ENCODE results near the gene DOHH. TPM values are rescaled to one million over a fixed set of nuclear protein-coding genes. Genes with fewer than 3 reads are reported as not detected.
"Not testable (repeated sequence)": the region's sequence is repeated elsewhere in the genome, so short reads cannot be mapped to it uniquely, and the experiment has no call there.

The DOHH gene
- total and polyA plus RNA-seq, 4 donors = 1.4 to 12.0 (median 9.2) TPM

DNA sequence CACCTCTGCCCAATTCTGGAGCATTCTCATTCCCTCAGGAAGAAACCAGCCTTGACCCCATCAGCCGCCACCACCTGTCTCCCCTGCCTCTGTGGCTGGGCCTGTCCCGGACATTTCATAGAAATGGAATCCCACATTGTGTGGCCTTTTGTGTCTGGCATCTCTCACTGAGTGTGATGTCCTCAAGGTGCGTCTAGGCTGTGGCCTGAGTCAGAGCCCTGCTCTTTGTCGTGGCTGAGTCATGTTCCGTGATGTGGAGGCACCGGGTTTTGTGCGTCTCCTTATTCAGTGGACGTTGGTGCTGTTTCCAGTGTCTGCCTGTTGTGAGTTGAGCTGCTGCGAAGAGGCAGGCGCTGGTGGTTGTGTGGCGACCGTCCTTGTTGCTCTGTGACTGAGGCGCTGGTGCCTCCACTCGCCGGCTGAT is 9.1 kb upstream of the DOHH start:
- WGBS = 93% methylated on average over 15 of the region's 15 CpGs
- H3K27ac ChIP-seq (ENCODE audit: low read depth in 1 of 2, low read length in 2 of 2) = no peak overlapping the region
- no peak overlapping the region for H3K4me3 ChIP-seq (ENCODE audit: low read depth in 1 of 3, low read length in 3 of 3)
- no peaks in the 10 kb centered on the region for H3K36me3 ChIP-seq (ENCODE audit: control insufficient read depth in 4 of 4, insufficient read depth in 3 of 4, low read depth in 1 of 4, low read length in 3 of 4)
- no peak for DNase-seq (ENCODE audit: low spot score)
- H3K9me3 ChIP-seq (ENCODE audit: control insufficient read depth in 4 of 4, low read length in 3 of 4) = no peaks in the 10 kb centered on the region
- H3K4me1 ChIP-seq (ENCODE audit: control insufficient read depth in 4 of 4, insufficient read depth in 4 of 4, low read length in 3 of 4) = peaks cover 19 to 77% (median 60%) of the 10 kb centered on the region in 4 donors
- TF ChIP-seq HNF4A (conservative IDR thresholded peaks at IDR 0.05) (no peak), SP1 (IDR thresholded peaks at IDR 0.05) (no peak), EGR1 (IDR thresholded peaks at IDR 0.05; ENCODE audit: low read depth in 2 of 2) (no peak), GABPA (IDR thresholded peaks at IDR 0.05 in 1 of 2, conservative IDR thresholded peaks at IDR 0.05 in 1 of 2) (no peak), JUND (IDR thresholded peaks at IDR 0.05) (no peak), RXRA (IDR thresholded peaks at IDR 0.05) (no peak), TAF1 (conservative IDR thresholded peaks at IDR 0.05) (no peak), NR2F2 (IDR thresholded peaks at IDR 0.05) (no peak), HNF4G (IDR thresholded peaks at IDR 0.05) (no peak)
- TF ChIP-seq, protein P1, sequence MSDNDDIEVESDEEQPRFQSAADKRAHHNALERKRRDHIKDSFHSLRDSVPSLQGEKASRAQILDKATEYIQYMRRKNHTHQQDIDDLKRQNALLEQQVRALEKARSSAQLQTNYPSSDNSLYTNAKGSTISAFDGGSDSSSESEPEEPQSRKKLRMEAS (IDR thresholded peaks at IDR 0.05) = no peak
- no peak overlapping the region for H3K9ac ChIP-seq (ENCODE audit: low read depth in 1 of 2, low read length in 2 of 2)
- H3K27me3 ChIP-seq (ENCODE audit: control insufficient read depth in 4 of 4, insufficient read depth in 4 of 4, low read length in 3 of 4) = no peaks in the 10 kb centered on the region

DNA sequence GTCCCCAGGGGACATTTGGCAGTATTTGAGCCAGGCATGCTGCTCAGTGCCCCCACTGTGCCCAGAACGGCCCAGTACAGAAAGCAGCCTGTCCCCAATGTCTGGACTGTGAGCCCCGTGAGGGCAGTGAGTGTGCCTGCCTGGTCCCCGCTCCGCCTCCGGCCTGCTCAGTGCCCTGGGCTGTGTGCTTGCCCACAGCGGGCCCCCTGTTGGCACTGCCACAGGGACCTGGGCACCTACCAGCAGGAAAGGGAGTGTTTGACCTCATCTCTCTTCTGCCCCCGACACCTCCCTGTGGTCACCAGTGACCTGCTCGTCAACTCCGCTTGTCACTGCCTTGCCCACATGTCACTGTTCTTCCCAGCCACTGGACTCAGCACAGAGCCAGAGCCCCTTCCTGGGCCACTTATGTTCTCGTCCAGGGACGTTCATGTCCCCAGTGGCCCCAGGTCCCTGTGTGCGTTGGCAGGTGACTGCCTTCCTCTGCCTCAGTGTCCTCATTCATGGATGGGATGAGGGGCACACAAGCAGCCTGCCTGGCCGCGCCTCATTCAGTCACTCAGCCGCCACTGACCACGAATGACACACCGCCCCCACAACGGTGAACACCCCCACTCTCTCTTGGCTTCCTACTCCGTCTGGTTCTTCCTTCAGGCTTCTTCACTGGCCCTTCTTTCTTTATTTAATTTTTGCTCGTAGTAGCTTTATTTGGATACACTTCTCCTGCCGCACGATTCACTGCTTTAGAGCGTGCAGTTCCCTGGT is 8.5 kb upstream of the DOHH start:
- TF ChIP-seq FOXA2 (IDR thresholded peaks at IDR 0.05) = no peak
- TF ChIP-seq RXRA (IDR thresholded peaks at IDR 0.05) = peak; percentile 14 to 28
- DNase-seq (ENCODE audit: low spot score) = no peak
- WGBS = 69% methylated on average over 23 of the region's 23 CpGs
- Histone ChIP-seq H3K36me3 (ENCODE audit: control insufficient read depth in 4 of 4, insufficient read depth in 3 of 4, low read depth in 1 of 4, low read length in 3 of 4) (no peaks in the 10 kb centered on the region), H3K27me3 (ENCODE audit: control insufficient read depth in 4 of 4, insufficient read depth in 4 of 4, low read length in 3 of 4) (no peaks in the 10 kb centered on the region), H3K4me3 (ENCODE audit: low read depth in 1 of 3, low read length in 3 of 3) (no peak overlapping the region), H3K9me3 (ENCODE audit: control insufficient read depth in 4 of 4, low read length in 3 of 4) (no peaks in the 10 kb centered on the region), H3K9ac (ENCODE audit: low read depth in 1 of 2, low read length in 2 of 2) (no peak overlapping the region), H3K27ac (ENCODE audit: low read depth in 1 of 2, low read length in 2 of 2) (peak overlapping the region; percentile 59 to 63), H3K4me1 (ENCODE audit: control insufficient read depth in 4 of 4, insufficient read depth in 4 of 4, low read length in 3 of 4) (peaks cover 19 to 75% (median 58%) of the 10 kb centered on the region in 4 donors)

DNA sequence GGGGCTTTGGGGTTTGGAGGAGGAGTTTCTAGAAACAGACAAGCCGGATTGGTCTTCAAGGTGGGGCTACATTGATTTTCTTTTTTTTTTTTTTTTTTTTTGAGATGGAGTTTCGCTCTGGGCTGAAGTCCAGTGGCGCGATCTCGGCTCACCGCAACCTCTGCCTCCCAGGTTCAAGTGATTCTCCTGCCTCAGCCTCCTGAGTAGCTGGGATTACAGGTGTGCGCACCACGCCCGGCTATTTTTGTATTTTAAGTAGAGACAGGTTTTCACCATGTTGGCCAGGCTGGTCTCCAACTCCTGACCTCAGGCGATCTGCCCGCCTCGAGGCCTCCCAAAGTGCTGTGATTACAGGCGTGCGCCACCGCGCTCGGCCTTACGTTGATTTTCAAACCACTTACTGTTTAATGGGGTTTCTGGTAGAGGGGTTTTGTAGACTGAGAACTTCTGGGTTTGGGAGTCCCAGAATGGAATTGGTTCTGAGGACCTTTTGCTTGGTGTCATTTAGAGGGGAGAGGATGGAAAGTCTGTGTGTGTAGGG is 7.7 kb upstream of the DOHH start:
- 65% methylated on average over 18 of the region's 18 CpGs for WGBS
- H3K4me3 ChIP-seq (ENCODE audit: low read depth in 1 of 3, low read length in 3 of 3) = peak overlapping the region in 1 of 3 donors; percentile 90
- peaks cover 19 to 70% (median 55%) of the 10 kb centered on the region in 4 donors for H3K4me1 ChIP-seq (ENCODE audit: control insufficient read depth in 4 of 4, insufficient read depth in 4 of 4, low read length in 3 of 4)
- peak overlapping the region; percentile 59 to 83 for H3K27ac ChIP-seq (ENCODE audit: low read depth in 1 of 2, low read length in 2 of 2)
- not testable (repeated sequence) for DNase-seq (ENCODE audit: low spot score); H3K27me3 ChIP-seq (ENCODE audit: control insufficient read depth in 4 of 4, insufficient read depth in 4 of 4, low read length in 3 of 4); H3K36me3 ChIP-seq (ENCODE audit: control insufficient read depth in 4 of 4, insufficient read depth in 3 of 4, low read depth in 1 of 4, low read length in 3 of 4); H3K9ac ChIP-seq (ENCODE audit: low read depth in 1 of 2, low read length in 2 of 2); H3K9me3 ChIP-seq (ENCODE audit: control insufficient read depth in 4 of 4, low read length in 3 of 4)
- TF ChIP-seq HNF4A (conservative IDR thresholded peaks at IDR 0.05) = peak; percentile 69 to 77
- TF ChIP-seq SP1 (IDR thresholded peaks at IDR 0.05) = peak; percentile 48
- peak; percentile 9 for TF ChIP-seq HNF4G (IDR thresholded peaks at IDR 0.05)
- TF ChIP-seq RXRA (IDR thresholded peaks at IDR 0.05) = peak; percentile 15 to 23

GRCh38 chr19:3507371-3508120 is 7.1 kb upstream of the DOHH start:
- H3K4me3 ChIP-seq (ENCODE audit: low read depth in 1 of 3, low read length in 3 of 3) = peak overlapping the region; percentile 70 to 90 (median 77)
- TF ChIP-seq JUND (IDR thresholded peaks at IDR 0.05) = peak in 1 of 2 donors; percentile 22
- TF ChIP-seq ATF3 (IDR thresholded peaks at IDR 0.05) = no peak
- peak; percentile 23 for TF ChIP-seq REST (IDR thresholded peaks at IDR 0.05)
- peak overlapping the region; percentile 65 to 80 for H3K9ac ChIP-seq (ENCODE audit: low read depth in 1 of 2, low read length in 2 of 2)
- H3K9me3 ChIP-seq (ENCODE audit: control insufficient read depth in 4 of 4, low read length in 3 of 4) = no peaks in the 10 kb centered on the region
- H3K27me3 ChIP-seq (ENCODE audit: control insufficient read depth in 4 of 4, insufficient read depth in 4 of 4, low read length in 3 of 4) = no peaks in the 10 kb centered on the region
- peak; percentile 57 for DNase-seq (ENCODE audit: low spot score)
- H3K36me3 ChIP-seq (ENCODE audit: control insufficient read depth in 4 of 4, insufficient read depth in 3 of 4, low read depth in 1 of 4, low read length in 3 of 4) = no peaks in the 10 kb centered on the region
- H3K27ac ChIP-seq (ENCODE audit: low read depth in 1 of 2, low read length in 2 of 2) = peak overlapping the region; percentile 81 to 83
- whole genome bisulfite sequencing = 18% methylated on average over 31 of the region's 31 CpGs
- peaks cover 13 to 64% (median 48%) of the 10 kb centered on the region in 4 donors for H3K4me1 ChIP-seq (ENCODE audit: control insufficient read depth in 4 of 4, insufficient read depth in 4 of 4, low read length in 3 of 4)

Measured in liver (tissue), 9 donors.